Mesenteric fat pad (tissue), 1 donor: ENCODE results near the gene GAMT. TPM values are rescaled to one million over a fixed set of nuclear protein-coding genes. Genes with fewer than 3 reads are reported as not detected.

ENCODE experiments used
- DNase-seq: peaks from one replicate; pipeline ENCODE4 v3.0.0-alpha.2; 2020; ENCODE audit warnings: low spot score
- total RNA-seq: library from RNA; stranded (reverse); fragmentation: NEBNext Ultra II Directional; extraction: Animal tissue kit (Norgen Biotek cat#: 25700); gene quantifications from one replicate; pipeline ENCODE4 v1.2.1, GENCODE V29; 2021
- donor health status: DM: yes; HTN: yes; CAD: no.

GAMT gene
- total RNA-seq, 1 donor from 2014 or later = 8.4 TPM

DNA sequence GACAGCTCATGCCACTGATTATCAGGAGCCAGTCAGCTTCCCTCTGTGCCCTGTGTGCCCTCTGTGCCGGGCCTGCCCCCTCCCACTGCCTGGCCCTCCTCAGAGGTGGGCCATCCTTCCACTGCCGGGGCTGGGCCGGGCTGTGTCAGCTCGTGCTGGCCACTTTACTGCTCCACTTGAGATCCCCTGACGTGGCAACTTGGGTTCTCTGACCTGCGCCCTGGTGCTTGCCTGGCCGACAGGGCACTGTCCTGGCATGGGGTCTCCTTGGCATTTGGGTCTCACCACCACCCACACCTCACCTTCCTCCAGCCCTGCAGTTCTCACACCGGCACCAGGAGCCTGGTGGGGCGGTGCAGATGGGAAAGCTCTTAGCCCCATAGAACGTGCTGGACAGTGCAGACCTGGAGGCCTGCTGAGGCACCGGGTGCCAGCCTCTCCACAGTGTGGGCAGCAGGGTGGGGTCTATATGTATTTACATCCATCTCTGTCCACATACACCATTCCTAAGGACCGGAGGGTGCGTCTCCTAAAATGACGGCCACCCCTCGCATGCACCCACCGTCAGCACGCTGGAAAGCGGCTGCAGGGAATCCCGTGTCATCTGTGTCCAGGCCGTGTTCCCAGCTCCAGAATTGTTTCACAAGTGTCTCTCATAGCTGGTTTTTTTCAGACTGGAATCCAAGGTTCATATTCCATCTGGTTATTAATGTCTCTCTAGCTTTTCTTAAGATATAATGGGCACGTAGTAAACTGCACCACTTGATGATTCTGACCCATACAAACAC, 17.8 kb upstream of the GAMT start:
- DNase-seq = no peak

DNA sequence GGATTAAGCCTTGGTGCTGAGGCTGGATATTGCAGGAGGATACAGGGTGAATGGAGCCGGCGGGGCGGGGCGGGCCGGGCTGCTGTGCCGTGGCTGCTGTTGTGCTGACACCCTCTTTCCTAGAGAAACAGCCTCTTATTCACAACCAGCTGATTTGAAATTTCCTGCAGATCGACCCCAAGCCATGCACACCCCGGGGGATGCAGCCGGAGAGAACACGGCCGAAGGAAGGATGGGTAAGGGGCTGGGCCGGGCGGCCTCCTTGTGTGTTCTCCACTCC, 17.1 kb upstream of the GAMT start:
- DNase-seq = no peak

DNA sequence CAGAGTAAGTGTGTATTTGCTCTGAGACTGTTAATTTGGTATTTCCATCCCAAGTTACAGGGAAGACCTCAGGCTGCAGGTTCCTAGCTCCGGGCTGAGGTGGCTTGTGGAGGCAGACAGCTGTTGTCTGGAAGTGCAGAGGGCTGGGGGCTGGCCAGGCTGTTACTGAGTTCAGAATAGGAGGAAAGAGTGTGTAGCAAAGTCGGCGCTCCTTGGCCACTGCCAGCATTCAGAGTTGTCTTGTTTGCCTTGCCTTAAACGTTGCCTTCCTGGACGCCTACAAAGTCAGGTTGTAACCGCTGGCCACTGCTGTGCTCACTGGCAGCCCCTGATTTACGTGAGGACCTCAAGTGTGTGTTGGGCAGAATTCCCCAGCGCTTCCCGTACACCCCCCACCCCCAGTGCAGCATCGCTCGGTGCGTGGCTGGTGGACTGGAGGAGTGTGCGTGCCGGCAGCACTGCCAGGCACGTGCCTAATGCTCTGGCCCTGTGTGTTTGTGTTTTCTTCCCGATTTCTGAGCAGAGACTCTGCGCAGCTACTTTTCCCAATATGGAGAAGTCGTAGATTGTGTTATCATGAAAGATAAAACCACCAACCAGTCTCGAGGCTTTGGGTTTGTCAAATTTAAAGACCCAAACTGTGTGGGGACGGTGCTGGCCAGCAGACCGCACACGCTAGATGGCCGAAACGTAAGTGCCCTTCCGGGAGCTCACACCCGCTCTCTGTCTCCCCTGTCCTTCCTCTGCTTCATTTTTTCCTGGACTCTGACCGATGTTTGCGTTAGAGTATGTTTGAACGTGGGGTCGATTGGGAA, 16.5 kb upstream of the GAMT start:
- DNase-seq = no peak

- DNase-seq = no peak
Measured at GRCh38 chr19:1417145-1417544, 15.8 kb upstream of the GAMT start.

- DNase-seq = no peak
Measured at GRCh38 chr19:1416014-1416841, 14.9 kb upstream of the GAMT start.

- DNase-seq = peak; percentile 86
Measured at GRCh38 chr19:1412995-1413800, 11.9 kb upstream of the GAMT start.

DNA sequence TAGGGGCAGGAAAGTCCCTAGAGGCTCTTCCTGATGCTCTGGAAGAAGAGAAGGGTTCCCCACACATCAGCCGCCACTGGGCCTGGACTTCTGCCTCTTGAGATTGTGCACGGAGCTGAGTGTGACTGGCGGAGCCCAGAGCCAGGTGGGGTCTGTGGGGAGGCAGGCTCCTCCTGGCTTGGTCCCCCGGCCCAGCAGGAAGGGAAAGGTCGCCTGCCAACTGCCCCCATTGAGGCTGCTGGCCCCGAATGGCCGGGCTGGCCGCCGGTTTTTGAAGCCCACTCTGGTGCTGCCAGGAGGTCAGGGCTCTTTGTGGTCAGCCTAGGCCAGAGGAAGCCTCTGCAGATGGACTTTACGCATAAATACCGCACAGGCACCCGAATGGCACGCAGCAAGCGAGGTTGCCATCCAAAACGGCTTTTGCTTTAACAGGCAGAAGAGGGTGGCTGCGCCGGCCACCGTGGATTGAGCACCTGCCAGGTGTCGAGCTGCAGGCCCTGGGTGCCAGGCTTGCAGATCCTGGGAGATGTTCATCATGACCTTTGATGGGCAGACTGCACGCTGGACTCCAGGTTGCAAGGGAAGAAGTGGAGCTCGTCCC, 11.1 kb upstream of the GAMT start:
- peak; percentile 85 for DNase-seq

- no peak for DNase-seq
Measured at GRCh38 chr19:1411255-1412191, 10.2 kb upstream of the GAMT start.

DNA sequence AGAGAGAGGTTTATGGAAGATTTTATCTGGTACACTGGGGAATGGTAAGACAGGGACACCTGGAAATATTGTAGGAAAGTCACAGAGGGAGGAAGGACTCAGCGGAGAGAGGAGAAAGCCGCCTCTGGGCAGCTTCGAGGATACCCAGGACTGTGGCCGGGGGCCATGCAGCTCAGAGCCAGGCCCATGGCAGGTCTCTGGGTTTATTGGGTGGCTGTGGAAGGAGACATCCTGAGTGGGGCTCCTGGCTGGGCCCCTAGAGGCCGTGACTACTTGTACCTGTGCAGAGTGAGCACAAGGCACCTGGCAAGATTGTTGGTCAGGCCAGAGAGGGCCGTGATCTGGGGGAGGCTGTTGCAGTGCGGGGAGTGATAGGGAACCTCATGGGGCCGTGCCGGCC, 9.4 kb upstream of the GAMT start:
- DNase-seq = no peak

- DNase-seq = no peak
Measured at GRCh38 chr19:1410136-1410786, 8.9 kb upstream of the GAMT start.

- DNase-seq = no peak
Measured at GRCh38 chr19:1409204-1410005, 8.1 kb upstream of the GAMT start.

DNA sequence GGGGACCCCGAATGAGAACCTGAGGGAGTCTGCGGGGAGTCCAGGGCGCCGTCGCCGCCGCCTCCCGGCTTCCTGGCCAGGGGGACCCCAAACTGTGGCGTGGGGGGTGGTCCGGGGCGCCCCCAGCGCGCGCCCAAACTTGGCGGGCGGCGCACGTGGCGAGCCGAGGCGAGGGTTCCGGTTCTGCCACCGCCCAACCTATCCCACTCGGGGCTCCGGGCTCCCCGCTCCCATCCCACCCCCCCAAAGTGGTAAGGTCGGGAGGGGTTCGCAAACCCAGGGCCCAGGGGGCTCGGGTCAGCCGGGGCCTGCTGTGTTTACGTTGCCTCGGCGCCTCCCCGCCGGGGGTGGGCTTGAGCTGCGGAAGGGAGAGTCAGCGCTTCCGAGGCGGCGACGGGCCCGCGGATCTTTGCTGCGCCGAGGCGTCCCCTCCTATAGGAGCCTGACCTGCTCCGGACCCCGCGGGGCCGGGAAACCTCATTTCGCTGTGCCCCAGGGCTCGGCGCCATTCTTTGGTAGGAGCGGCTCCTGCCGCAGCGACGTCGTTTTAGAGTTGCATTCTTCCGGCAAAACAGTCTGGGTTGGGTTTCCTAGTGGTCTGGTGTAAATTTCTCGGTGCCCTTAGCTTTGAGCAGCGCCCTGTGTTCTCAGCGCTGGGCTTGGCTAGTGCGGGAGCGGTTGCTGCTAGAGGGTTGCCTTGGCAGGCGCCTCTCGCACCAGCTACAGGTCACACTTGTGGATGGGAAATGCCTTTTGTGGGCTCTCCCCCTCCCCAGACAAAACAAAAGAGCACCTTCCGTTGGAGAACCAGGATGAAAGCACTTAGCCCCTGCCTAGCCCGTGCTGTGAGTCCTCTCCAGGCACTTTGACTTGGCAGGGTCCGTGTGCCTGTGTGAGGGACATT, 7.2 kb upstream of the GAMT start:
- DNase-seq = no peak

- no peak for DNase-seq
Measured at GRCh38 chr19:1407528-1408299, 6.4 kb upstream of the GAMT start, which contains the start of gene DAZAP1. TSS of gene DAZAP1 (plus strand) at chr19:1407586. CDS start at chr19:1407774, 188 bp downstream.

- peak; percentile 100 for DNase-seq
Measured at GRCh38 chr19:1406774-1407527, 5.6 kb upstream of the GAMT start.

DNA sequence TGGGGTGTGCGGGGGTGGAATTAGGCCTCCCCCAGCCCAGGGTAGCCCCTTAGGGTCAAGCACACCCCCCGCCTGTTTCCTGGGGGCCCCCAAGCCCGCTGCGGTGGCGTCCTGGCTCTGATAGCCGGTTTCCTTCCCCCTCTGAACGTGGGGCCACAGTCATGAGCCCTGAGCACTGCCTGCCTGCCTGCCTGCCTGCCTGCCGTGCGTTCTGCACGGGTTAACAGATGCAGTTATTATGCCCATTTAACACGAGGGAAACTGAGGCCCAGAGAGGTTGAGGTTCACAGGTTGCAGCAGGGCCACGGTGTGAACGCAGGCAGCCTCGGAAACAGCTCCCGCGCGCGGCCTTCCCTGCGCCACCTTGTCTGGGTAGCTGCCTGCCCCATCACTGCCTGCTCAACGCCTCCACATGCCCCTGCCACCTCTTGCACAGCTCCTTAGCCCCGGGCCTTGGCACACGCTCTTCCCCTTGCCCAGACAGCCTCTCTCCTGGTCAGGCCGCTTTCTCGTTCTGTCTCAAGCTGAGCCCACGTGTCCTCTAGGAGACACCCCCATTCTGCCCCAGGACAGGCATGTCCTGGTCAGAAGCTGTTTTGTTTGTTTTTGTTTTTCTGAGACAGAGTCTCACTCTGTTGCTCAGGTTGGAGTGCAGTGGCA, 1.2 kb upstream of the GAMT start:
- no peak for DNase-seq
